ENCODE measurements around the gene AKR1C3. TPM values are rescaled to one million over a fixed set of nuclear protein-coding genes. Genes with fewer than 3 reads are reported as not detected.

Gene AKR1C3
- total RNA-seq, 2 experiments from 2014 or later: not detected

DNA sequence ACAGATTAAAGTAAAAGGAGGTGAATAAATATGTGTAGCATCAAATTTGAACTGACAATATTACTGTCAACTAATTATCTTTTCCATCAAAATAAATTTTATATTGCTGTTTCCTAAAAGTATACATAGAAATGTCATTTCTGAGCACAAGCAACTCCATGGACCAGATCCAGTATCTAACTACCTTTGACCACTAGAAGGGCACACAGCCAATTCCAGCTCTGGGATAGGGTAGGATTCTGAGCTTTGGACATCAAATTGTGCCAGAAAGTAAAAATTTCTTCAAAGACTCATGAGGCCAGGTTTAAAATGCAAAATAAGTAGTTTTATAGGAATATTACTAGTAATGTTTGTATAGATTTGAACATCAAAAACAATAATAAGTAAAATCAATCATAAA, 29.7 kb downstream of the AKR1C3 start:
- Histone ChIP-seq H3K9me2 (ENCODE audit: insufficient read depth, low read length) (no peaks in the 10 kb centered on the region), H3K36me3 (ENCODE audit: insufficient read depth, low read length) (no peaks in the 10 kb centered on the region), H3K4me3 (ENCODE audit: low read depth, low read length, poor library complexity, severe bottlenecking) (no peak overlapping the region), H3K4me1 (ENCODE audit: insufficient read depth, low read length, poor library complexity, severe bottlenecking) (no peaks in the 10 kb centered on the region), H3K79me2 (ENCODE audit: insufficient read depth, low read depth, low read length) (no peaks in the 10 kb centered on the region), H3K4me2 (ENCODE audit: low read length) (no peak overlapping the region), H4K20me1 (ENCODE audit: insufficient read depth, low read length) (no peaks in the 10 kb centered on the region), H2AFZ (ENCODE audit: low read length) (no peak overlapping the region), H3K9me3 (ENCODE audit: low read length) (no peaks in the 10 kb centered on the region), H3K27ac (ENCODE audit: low read depth, low read length, poor library complexity, severe bottlenecking) (no peak overlapping the region)
- ChIA-PET CTCF (ENCODE audit: unreplicated experiment) (no interaction called here), POLR2A (no interaction called here)
- TF ChIP-seq, protein P1, sequence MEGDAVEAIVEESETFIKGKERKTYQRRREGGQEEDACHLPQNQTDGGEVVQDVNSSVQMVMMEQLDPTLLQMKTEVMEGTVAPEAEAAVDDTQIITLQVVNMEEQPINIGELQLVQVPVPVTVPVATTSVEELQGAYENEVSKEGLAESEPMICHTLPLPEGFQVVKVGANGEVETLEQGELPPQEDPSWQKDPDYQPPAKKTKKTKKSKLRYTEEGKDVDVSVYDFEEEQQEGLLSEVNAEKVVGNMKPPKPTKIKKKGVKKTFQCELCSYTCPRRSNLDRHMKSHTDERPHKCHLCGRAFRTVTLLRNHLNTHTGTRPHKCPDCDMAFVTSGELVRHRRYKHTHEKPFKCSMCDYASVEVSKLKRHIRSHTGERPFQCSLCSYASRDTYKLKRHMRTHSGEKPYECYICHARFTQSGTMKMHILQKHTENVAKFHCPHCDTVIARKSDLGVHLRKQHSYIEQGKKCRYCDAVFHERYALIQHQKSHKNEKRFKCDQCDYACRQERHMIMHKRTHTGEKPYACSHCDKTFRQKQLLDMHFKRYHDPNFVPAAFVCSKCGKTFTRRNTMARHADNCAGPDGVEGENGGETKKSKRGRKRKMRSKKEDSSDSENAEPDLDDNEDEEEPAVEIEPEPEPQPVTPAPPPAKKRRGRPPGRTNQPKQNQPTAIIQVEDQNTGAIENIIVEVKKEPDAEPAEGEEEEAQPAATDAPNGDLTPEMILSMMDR (conservative IDR thresholded peaks at IDR 0.05; ENCODE audit: low read length): no peak
- no peak for DNase-seq (ENCODE audit: low spot score)
- no TSS peak for BruUV-seq (replicated peaks)
- intact Hi-C loops (cut with micrococcal nuclease; ENCODE audit: unreplicated experiment): no loop called here

DNA sequence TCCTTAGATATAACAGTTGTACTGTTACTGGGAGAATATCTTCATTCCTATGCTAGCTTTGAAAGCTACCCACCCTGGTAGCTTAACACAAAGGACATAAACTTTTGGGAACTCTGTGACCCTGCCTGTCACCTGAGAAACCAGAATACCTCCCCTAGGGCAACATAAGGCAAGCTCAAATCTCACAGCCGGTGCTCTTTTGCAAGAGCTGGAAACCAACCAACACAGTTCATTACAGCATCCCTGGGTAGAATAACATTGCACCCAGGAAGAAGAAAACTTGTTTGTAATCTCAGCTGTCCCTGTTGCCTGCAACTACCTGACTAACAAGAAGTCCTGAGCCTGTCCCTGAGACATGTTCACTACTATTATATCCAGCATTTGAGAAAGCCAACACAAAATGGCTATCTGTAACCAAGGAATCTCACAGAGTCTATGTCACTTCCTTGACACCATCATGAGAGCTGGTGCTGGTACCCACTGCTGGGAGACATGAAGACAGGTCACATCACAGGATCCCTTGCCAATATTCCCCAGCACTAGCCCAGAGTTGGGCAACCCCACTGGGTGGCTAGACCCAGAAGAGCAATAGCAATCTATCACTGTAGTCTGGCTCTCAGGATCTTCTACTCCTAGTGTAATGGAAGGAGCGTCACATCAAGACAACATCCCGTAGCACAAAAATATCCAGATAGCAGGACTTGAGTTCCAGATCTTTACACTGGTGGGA, 31.3 kb downstream of the AKR1C3 start:
- no peaks in the 10 kb centered on the region for H4K20me1 ChIP-seq (ENCODE audit: insufficient read depth, low read length)
- no peaks in the 10 kb centered on the region for H3K9me2 ChIP-seq (ENCODE audit: insufficient read depth, low read length)
- BruUV-seq (replicated peaks): no TSS peak
- H3K36me3 ChIP-seq (ENCODE audit: insufficient read depth, low read length): no peaks in the 10 kb centered on the region
- no peak for DNase-seq (ENCODE audit: low spot score)
- no peak for TF ChIP-seq EZH2phosphoT487 (IDR thresholded peaks at IDR 0.05; ENCODE audit: borderline replicate concordance, low read depth, low read length)
- TF ChIP-seq, protein P1 (conservative IDR thresholded peaks at IDR 0.05; ENCODE audit: low read length): no peak
- no peak overlapping the region for H3K27ac ChIP-seq (ENCODE audit: low read depth, low read length, poor library complexity, severe bottlenecking)
- no peak overlapping the region for H2AFZ ChIP-seq (ENCODE audit: low read length)
- intact Hi-C loops (cut with micrococcal nuclease; ENCODE audit: unreplicated experiment): no loop called here
- POLR2A ChIA-PET: no interaction called here
- no peaks in the 10 kb centered on the region for H3K9me3 ChIP-seq (ENCODE audit: low read length)
- CTCF ChIA-PET (ENCODE audit: unreplicated experiment): no interaction called here
- H3K79me2 ChIP-seq (ENCODE audit: insufficient read depth, low read depth, low read length): no peaks in the 10 kb centered on the region
- H3K4me3 ChIP-seq (ENCODE audit: low read depth, low read length, poor library complexity, severe bottlenecking): no peak overlapping the region
- no peaks in the 10 kb centered on the region for H3K4me1 ChIP-seq (ENCODE audit: insufficient read depth, low read length, poor library complexity, severe bottlenecking)
- no peak overlapping the region for H3K4me2 ChIP-seq (ENCODE audit: low read length)

DNA sequence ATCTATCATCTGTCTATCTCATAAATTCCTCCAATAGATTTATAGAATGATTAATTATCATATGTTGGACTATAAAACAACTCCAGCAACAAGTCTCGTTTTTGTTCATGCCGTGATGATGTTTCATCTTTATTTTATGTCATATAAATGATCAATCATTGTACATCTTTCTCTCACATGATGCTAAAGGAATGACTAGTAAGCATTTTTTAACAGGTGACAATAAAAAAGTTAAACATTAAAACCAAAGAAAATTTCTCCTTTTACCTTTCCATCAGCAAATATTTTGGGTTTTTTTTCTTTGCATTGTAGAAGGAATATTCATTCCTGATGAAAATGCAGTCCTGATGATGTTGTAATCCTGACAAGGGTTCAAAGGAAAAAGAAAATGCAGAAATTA, 41.4 kb downstream of the AKR1C3 start:
- CTCF ChIA-PET (ENCODE audit: unreplicated experiment): no interaction called here
- Histone ChIP-seq H3K27ac (ENCODE audit: low read depth, low read length, poor library complexity, severe bottlenecking) (no peak overlapping the region), H3K9me2 (ENCODE audit: insufficient read depth, low read length) (no peaks in the 10 kb centered on the region), H3K4me3 (ENCODE audit: low read depth, low read length, poor library complexity, severe bottlenecking) (no peak overlapping the region), H2AFZ (ENCODE audit: low read length) (no peak overlapping the region), H3K9me3 (ENCODE audit: low read length) (peaks cover 12% of the 10 kb centered on the region; the same call in 1 of the 2 replicates), H3K4me1 (ENCODE audit: insufficient read depth, low read length, poor library complexity, severe bottlenecking) (no peaks in the 10 kb centered on the region), H4K20me1 (ENCODE audit: insufficient read depth, low read length) (no peaks in the 10 kb centered on the region), H3K79me2 (ENCODE audit: insufficient read depth, low read depth, low read length) (no peaks in the 10 kb centered on the region), H3K36me3 (ENCODE audit: insufficient read depth, low read length) (no peaks in the 10 kb centered on the region), H3K4me2 (ENCODE audit: low read length) (no peak overlapping the region)
- DNase-seq (ENCODE audit: low spot score): no peak
- TF ChIP-seq, protein P1 (conservative IDR thresholded peaks at IDR 0.05; ENCODE audit: low read length): no peak
- no peak for TF ChIP-seq EZH2phosphoT487 (IDR thresholded peaks at IDR 0.05; ENCODE audit: borderline replicate concordance, low read depth, low read length)
- intact Hi-C loops (cut with micrococcal nuclease; ENCODE audit: unreplicated experiment): no loop called here
- BruUV-seq (replicated peaks): no TSS peak
- POLR2A ChIA-PET: no interaction called here
